ENCODE measurements around the gene DES. TPM values are rescaled to one million over a fixed set of nuclear protein-coding genes. Genes with fewer than 3 reads are reported as not detected.
A peak's percentile ranks its signal among the peaks of the same experiment; 100 is the strongest.
"Not testable (repeated sequence)": the region's sequence is repeated elsewhere in the genome, so short reads cannot be mapped to it uniquely, and the experiment has no call there.

DES gene
- total RNA-seq, 1 experiment from 2014 or later = 0.17 TPM

DNA sequence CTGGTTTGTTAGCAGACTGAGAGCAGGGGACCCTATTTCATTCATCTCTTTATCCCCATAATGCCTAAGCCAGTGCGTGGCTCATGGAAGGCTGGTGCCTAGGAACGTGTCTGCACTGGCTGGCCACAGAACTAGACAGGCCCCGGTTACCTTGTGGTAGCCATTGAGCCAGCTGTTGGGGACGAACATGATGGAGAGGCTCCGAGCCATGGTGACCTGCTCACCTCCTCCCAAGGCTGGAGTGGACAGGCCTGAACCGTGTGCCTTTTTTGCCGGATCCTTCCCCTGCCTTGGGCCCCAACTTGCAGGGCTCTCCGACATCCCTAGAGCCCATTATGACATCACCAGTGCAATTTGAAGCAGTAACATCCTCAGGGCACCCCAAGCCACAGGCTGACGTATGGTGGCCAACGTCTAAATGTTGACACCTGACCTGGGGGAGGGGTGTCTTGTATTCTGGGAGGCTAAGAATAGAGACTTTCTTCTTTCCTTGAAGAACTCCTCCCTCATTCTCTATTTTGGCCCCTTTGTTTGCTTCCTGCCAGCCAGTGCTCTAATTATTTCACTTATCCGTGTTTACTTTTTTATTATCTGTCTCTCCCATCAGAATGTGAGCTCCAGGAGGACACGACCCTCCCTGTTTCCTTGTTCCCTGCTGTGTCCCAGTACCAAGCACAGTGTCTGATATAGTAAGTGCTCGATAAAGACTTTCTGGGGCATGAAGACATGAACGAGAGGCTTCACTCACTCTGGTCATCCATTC is 18.3 kb upstream of the DES start:
- DNase-seq (ENCODE audit: low read depth) = no peak

DNA sequence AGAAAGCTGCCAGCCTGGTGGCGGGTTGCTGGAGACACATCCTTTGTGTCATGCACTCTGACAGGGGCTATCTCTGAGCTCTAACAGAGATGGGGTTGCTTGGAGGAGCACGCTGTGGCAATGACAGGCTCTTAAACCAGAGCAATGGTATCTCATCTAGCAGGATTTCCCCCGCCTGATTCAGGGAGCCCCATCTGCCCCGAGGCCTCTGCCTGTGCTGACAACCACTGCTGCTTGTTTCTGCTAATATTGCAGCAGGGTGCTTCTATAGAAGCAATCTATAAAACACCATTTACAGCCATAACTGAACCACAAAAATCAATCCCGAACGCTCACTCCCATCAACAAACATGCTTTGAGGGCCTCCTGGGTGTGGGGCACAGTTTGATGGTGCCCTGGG is 17.6 kb upstream of the DES start:
- no peak for DNase-seq (ENCODE audit: low read depth)

DNA sequence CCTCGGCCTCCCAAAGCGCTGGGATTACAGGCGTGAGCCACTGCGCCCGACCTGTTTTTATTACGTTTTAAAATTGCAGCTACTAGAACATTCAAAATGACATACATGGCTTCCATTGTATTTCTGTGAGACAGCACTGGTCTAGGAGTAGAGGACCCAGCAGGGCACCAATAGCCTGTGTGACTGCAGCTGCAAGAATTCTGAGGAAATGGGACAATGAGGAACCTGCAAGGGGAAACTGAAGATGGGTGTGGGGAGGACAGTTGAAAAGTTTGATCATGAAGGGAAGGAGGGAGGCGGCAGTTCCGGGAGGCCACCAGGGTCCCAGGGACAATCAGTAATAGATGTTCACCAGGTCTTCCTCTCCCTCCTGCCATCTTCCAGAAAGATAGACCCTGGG is 16.6 kb upstream of the DES start:
- no peak for DNase-seq (ENCODE audit: low read depth)

DNA sequence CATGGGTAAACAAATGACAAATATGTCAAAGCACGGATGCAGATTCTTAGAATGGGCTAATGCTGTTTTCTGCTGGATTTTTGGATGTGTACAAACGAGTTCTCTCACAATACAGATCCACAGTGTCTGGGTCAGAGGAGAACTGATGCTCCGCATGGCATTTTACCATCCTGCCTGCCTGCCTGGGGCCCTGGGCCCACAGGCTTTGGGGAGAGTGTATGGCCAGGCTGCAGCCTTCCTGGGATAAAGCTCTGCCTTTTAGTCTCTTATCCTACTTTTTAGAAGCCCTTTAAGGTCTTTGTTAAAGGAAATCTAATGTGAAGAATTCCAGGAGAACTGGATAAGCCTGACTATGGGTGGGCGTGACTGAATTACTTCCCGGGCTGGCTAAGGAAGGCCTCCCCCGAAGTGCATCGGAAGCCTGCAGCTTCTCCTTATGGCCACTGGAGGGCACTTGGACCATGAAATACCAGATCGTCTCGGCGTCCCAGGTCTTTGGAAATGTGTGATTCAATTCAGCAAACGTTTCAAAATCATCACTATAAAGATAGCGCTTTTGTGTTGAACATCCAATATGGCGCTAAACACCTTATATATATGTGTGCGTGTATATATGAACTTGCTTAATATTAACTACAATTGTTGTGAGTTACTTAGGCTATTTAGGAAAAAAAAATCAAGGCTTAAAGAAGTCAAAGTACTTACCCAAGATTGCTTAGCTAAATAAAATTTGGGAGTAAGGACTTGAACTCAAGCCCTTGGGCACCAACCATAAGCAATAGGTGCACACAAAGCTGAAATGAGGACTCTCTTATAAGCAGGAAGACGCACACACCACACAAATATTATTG is 15.3 kb upstream of the DES start:
- peak; percentile 78 for DNase-seq (ENCODE audit: low read depth)

DNA sequence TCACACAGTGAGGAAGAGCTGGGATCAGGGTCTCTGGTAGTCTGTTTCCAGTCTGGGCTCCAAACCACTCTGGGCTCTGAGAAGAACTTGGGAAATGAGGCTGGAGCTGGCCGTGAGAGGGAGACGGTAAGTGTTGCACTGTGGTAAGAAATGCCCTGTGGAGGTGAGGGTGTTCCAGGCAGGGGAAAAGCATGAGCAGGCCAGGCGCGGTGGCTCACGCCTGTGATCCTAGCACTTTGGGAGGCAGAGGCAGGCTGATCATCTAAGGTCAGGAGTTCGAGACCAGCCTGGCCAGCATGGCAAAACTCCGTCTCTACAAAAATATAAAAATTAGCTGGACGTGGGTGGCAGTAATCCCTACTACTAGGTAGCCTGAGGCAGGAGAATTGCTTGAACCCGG is 14.3 kb upstream of the DES start:
- no peak for DNase-seq (ENCODE audit: low read depth)

DNA sequence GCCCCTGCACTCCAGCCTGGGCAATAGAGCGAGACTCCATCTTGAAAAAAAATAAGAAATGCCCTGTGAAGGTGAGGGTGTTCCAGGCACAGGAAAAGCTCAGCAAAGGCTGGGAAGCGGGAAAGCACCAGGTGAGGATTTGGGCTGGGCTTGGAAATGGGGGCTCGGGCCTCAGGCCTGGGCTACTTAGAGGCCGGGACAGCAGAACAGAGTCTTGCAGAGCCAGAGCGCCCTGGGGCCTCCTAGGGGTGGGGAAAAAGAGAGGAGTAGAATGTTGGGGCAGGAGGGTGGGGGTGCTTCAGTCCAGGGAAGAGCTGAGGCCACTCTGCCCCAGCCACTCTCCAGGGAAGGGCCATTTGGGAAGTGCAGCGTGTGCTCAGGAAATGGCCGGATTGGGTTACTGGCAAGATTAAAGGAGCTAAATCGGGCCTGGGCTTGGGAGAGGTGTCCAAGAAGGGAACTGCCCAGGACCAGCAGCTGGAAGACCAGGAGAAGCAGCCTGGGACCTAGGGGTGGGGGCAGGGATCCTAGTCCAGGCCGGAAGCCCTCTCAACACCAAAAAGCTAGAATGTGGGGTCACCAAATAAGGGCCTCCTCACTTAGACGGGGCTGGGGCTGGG is 13.8 kb upstream of the DES start:
- no peak for DNase-seq (ENCODE audit: low read depth)

DNA sequence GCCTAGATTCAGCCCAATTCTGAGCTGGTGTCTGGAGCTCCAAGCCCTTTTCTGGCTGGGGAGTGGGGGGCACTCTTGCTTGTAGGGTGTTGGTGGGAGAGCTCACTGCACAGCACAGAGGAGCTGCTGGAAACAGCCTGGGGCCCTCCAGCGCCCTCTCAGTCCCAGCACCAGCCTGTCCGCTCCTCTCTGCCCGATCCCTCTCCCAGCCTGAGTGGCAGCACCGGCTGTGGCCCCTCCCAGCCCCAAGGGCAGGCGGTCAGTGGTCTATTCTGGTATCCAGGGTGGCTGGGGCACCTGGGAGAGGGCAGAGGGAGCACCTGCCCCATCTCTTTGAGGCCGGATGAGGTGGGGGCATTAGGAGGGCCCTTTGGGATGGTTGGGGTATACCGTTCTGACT is 13.2 kb upstream of the DES start:
- no peak for DNase-seq (ENCODE audit: low read depth)

DNA sequence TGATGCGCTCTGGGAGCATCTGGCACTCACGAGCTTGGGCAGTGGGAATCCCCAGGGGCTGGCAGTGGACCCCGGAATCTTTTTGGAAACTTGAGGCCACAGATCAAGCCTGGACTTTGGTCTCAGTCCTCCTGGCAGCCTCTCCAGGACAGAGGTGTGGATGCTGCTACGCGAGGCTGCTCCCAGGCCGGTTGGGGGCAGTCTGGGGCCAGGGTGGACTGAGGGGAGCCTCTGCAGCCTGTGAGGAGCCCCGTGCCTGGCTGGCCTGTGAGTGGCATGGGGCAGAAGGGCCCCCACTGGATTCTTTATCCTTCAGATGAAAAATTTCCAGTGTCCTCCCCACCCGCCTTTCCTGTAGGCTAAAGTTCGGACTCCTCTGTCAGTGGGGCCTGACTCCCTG is 12.7 kb upstream of the DES start:
- DNase-seq (ENCODE audit: low read depth) = no peak

DNA sequence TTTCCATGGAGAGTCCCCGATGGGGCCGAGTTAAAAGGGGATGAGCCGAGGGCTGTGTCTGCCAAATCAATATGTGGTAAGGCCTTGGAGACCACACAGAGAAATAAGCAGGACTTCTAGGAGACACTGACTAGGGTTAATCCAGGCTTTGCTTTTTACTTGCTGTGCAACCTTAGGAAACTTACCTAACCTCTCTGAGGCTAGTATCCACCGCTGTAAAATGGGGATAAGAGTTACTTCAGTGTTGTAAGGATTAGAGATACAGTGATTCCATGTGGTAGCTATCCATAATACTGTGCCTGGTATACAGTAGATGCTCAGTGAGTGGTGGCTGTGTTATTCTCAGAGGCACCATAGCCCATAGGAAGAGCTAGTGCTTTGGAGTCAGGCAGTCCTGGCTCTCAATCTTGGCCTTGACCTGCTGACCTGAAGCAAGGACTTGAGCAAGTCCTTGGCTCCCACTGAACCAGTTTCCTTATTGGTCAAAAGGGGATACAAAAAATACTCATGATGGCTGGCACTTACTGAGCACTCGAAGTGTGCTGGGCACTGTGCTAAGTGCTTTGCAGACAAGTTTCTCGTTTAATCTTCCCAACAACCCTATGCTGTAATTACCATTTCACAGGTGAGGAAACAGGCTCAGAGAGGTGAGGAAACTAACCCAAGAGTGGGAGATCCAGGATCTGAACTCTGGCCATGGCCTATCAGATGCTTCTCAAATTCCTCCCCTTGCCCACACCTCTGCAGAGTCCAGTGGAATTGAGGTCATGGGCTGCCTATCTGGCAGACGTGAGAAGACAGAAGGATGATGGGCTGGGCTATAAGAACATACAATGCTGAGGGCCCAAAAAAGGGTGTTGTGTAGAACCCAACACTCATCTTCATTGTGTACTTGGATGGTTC is 12.0 kb upstream of the DES start:
- no peak for DNase-seq (ENCODE audit: low read depth)

DNA sequence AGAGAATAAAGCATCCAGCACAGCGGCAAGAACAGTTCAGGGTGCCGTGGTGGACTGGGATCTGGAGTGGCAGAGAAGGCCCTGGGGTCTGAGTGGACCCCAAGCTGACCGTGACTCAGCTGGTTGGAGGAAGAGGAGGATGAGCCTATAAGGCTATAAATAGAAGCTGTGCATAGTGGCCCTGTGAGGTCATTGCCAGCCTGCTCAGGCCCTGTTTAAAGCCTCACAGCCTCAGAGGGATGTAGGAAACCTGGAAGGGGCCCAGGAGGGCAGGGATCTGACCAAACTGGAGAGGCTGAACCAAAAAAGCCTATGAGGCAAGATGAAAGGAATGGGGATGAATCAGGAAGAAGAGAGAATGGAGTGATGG is 11.3 kb upstream of the DES start:
- DNase-seq (ENCODE audit: low read depth) = peak; percentile 59

DNA sequence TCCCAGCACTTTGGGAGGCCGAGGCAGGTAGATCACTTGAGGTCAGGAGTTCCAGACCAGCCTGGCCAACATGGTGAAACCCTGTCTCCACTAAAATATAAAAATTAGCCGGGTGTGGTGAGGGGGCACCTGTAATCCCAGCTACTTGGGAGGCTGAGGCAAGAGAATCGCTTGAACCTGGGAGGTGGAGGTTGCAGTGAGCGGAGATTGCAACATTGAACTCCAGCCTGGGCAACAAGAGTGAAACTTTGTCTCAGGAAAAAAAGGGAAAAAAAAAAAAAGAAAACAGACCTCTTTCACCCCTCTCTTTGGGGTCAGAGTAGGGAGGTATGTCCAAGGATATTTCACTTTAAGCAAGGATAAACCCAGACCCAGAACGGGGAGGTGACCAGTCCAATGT is 10.8 kb upstream of the DES start:
- DNase-seq (ENCODE audit: low read depth) = not testable (repeated sequence)

DNA sequence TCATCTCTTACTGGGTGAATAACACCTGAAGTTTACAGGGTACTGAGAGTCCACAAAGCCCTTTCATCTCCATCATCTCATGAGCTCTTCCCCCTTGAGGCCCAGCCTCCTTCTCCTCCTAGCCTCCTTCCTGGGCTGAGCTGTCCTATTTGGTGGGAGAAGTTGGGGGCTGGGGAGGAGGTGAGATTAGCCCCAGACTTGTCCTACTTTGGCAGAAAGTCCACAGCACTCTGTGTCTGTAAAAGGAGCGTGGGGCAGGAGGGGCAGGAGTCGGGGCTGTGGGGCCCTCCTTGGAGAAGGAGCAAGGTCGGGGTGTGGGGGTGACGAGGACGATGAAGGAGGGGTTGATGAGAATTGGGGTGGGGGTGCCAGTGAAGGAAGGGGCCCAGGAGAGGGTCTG is 10.0 kb upstream of the DES start:
- no peak for DNase-seq (ENCODE audit: low read depth)

DNA sequence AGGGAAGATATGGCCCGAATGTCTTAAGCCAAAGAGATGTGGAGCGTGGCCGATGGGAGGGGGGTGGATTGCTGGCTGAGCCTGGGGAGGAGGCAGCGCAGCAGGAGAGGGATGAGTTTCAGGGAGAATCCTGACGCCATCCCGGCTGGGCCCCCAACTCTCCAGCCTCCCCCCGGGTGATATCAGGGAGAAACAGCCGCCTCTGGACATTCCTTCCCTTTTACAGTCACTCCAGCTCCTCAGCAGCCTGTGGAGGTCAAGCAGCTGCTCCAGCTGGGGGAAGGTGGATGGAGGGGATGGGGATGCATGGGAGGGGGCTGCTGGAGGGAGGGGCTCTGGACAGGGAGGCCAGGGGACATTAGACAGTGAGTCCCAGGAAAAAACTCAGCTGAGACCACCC is 9.5 kb upstream of the DES start:
- no peak for DNase-seq (ENCODE audit: low read depth)

DNA sequence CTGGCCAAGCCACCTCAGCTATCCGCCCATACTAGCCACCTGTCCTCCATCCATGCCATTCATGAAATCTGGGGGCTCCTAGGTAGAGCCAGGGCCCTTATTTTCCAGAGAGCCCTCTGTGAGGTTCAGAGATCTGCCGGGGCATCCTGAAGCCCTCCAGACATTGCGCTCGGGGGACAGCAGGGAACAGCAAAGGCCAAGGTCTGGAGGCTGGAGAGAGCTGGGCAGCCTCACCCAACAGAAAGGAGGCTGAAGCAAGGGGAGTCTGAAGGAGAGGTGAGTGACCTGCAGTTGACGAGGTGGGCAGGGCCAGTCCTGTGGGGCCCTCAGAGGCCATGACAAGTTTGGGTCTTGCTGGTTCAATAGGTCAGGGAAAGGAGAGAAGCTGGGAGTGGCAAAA is 8.6 kb upstream of the DES start:
- DNase-seq (ENCODE audit: low read depth) = no peak

DNA sequence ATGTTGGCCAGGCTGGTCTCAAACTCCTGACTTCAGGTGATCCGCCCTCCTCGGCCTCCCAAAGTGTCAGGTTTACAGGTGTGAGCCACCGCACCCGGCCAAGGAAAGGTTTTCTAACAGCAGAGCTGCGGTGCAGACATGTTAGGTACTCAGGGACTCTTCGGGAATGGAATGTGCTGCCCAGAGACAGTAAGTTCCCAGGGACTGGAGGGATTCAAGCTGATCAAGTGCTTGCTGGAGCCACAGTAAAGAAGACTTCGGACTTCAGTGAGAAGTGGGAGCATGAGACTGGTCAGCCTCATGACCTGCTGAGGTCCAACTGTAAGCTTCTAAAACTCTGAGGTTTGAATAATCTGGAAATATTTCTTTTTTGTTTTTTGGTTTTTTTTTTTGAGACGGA is 7.8 kb upstream of the DES start:
- DNase-seq (ENCODE audit: low read depth) = no peak

DNA sequence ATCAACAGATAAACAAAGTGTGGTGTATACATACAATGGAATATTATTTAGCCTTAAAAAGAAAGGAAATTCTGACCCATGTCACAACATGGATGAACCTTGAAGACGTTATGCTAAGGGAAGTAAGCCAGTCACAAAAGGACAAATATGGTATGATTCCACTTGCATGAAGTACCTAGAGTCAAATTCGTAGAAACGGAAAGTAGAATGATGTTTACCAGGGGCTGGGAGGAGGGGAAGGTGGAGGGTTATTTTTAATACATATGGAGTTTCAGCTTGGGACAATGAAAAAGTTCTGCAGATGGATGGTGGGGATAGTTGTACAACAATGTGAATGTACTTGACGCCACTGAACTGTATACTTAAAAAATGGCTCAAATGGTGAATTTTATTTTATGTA is 3.3 kb upstream of the DES start:
- no peak for DNase-seq (ENCODE audit: low read depth)

DNA sequence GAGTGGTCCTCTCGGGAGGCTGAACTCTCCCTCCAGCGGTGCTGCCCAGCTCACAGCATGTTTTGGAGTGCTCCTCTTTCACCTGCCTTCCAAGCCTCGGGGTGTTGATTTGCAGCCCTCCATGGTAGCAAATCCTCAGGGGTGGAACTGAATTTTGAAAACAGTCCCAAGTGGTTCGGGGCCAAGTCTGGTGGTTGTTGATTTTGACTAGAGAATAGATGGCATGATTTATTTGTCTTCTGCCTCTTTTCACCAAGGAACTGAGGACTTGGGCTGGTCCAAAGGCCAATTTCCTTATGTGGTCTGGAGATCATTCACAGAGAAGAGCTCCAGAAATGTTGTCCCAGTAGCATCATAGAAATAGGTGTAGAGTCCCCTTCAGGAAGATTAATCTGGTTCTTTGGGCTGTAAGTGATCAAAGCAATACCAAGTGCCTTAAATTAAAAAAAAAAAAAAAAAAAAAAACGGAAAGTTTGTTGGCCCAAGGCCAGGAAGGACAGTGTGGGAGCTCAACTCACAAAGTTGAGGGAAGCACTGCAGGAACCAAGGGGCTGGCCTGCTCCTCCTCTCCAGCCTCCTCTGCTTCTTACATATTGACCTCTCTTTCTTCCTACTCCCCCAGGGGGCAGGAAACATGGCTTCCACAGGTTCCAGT is 2.5 kb upstream of the DES start:
- DNase-seq (ENCODE audit: low read depth) = no peak

DNA sequence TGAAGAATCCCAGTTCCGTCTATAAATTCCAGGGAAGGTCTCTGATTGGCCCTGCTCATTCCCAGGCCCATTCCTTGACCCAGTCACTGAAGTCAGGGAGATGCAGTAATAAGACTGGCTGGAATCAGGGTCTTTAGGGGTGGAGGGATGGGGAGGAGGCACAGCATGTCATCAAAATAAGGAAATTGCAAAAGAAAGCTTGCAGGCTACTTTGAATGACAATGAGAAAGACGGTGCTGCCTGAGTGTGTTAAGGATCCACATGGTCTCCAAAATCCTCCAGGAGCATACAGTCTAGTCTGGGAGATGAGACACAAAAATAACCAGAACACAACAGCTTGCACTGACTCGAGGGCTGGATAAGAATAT is 2.0 kb upstream of the DES start:
- DNase-seq (ENCODE audit: low read depth) = no peak

DNA sequence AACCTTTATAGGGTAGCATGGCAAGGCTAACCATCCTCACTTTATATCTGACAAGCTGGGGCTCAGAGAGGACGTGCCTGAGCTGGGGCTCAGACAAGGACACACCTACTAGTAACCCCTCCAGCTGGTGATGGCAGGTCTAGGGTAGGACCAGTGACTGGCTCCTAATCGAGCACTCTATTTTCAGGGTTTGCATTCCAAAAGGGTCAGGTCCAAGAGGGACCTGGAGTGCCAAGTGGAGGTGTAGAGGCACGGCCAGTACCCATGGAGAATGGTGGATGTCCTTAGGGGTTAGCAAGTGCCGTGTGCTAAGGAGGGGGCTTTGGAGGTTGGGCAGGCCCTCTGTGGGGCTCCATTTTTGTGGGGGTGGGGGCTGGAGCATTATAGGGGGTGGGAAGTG is 1.2 kb upstream of the DES start:
- no peak for DNase-seq (ENCODE audit: low read depth)

DNA sequence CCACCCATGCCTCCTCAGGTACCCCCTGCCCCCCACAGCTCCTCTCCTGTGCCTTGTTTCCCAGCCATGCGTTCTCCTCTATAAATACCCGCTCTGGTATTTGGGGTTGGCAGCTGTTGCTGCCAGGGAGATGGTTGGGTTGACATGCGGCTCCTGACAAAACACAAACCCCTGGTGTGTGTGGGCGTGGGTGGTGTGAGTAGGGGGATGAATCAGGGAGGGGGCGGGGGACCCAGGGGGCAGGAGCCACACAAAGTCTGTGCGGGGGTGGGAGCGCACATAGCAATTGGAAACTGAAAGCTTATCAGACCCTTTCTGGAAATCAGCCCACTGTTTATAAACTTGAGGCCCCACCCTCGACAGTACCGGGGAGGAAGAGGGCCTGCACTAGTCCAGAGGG is 803 bp upstream of the DES start:
- no peak for DNase-seq (ENCODE audit: low read depth)

DNA sequence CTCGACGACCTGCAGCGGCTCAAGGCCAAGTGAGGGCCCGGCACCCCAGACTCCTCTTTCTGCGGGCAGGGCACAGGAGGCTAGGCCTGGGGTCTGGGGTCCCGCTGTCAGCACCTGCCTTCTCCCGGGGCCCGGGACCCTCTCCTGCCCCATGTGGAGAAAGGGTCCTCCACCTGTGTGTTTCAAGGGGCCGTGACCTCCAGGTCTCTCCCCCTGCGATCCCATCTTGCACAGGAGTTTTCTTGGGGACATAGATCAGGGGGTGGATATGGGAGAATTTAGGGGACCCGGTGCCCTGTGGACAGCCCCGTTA is 791 bp downstream of the DES start:
- DNase-seq (ENCODE audit: low read depth) = no peak
